OCI-LY3 (cell line): ENCODE data around the gene KLHL6.

Experiments
- CTCF ChIP-seq: fragments of 200-600, 300-600 bp; sonication (generic); IDR thresholded peaks from 2 replicates; pipeline ENCODE4 v1.5.1; 2014; ENCODE audit warnings: antibody characterized with exemption, low read length, low read depth
- EZH2phosphoT487 ChIP-seq: fragments of 200-600 bp; shearing (Covaris generic); IDR thresholded peaks from 2 replicates; pipeline ENCODE4 v1.6.1; 2018; ENCODE audit warnings: antibody characterized with exemption, mixed run types, low read depth

GRCh38 chr3:183502237-183503181, 53.0 kb downstream of the KLHL6 start:
- TF ChIP-seq CTCF (peak; percentile 61), EZH2phosphoT487 (no peak)
